ENCODE measurements around the gene BSND.
A peak's percentile ranks its signal among the peaks of the same experiment; 100 is the strongest.

The BSND gene

GRCh38 chr1:54976747-54977146, 22.0 kb upstream of the BSND start:
- no peak for DNase-seq (ENCODE audit: low spot score)

DNA sequence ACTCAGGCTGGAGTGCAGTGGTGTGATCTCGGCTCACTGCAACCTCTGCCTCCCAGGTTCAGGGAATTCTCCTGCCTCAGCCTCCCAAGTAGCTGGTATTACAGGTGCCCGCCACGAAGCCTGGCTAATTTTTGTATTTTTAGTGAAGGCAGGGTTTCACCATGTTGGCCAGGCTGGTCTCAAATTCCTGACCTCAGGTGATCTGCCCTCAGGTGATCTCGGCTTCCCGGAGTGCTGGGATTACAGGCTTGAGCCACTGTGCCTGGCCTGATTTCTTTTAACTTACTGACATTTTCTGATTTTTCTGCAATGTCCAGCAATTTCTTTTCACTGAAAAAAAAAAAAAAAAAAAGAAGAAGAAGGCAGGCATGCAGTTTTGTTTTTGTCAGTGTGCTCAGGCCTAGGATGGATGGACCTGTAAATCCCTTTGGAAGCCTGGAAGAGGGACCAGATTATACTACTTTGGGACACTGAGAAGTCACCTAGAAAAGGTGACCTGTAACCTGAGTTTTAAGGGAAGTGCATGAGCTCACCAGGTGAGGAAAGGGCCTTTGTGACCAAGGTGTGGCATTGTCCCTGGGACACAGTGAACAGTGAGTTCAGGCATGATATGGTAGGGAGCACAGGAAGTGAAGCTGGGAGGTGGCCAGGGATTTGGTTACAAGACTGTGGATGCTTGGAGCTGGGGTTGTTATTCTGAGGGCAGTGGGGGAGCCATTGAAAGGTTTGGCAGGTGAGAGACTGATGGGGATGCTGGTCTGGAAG, 21.0 kb upstream of the BSND start:
- DNase-seq (ENCODE audit: low spot score): no peak

- DNase-seq (ENCODE audit: low spot score): no peak
Observed at GRCh38 chr1:54978528-54979326, 20.0 kb upstream of the BSND start.

DNA sequence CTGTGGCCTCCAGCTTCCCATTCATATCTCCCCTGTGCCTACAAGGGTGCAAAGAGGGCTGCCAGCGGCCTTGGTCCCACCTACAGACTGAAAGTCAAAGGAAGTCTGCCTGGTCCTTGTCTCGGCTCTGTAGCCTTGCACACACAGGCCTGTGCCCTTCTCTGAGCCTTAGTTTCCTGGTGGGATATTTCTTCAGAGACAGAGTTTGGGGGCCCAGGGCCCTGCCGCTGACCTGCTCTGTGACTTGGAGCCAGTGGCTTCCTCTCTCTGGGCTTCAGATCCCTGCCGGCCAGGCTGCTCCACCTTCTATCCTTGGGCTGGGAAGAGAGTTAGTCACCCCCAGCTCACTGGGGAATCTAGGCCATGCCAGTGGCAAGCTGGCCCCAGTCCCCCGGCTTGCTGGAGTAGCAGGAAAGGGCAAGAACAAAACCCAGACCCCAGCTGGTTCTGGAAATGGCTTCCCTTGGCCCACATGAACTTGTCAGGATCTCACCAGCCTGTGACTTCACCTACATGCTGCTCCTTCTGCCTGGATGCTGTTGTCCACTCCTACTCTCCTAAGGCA, 19.3 kb upstream of the BSND start:
- DNase-seq (ENCODE audit: low spot score): no peak

DNA sequence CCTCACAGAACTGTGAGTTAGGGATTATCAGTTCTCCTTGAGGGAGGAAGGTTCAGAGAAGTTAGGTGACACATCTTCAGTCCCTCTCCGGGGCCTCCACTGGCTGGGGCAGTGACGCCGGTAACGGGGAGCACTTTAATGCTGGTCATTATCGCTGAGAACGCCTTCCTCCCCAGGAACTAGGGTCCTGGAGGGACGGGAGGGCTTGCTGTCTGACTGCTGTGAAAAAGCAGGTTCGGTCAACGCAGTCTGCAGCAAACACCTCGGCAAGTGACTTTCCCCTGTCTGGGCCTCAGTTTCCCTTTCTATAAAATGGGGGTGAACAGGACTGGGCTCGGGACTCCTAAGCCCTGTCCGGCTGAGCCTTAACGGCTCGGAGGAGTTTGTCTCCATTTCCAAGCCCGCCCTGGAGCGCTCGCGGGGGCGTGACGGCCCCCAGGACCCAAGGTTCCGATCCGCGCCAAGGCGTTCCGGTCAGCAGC, 18.6 kb upstream of the BSND start:
- DNase-seq (ENCODE audit: low spot score): no peak

- no peak for DNase-seq (ENCODE audit: low spot score)
Observed at GRCh38 chr1:54980528-54981241, 18.0 kb upstream of the BSND start, which contains the start of gene TMEM61. Gene TMEM61, plus strand, starts transcription at chr1:54980628. Its CDS starts 438 bp downstream, at chr1:54981066.

GRCh38 chr1:54981466-54981865, 17.3 kb upstream of the BSND start:
- no peak for DNase-seq (ENCODE audit: low spot score)

- no peak for DNase-seq (ENCODE audit: low spot score)
Observed at GRCh38 chr1:54982739-54983138, 16.0 kb upstream of the BSND start.

- no peak for DNase-seq (ENCODE audit: low spot score)
Observed at GRCh38 chr1:54984131-54984842, 14.4 kb upstream of the BSND start.

DNA sequence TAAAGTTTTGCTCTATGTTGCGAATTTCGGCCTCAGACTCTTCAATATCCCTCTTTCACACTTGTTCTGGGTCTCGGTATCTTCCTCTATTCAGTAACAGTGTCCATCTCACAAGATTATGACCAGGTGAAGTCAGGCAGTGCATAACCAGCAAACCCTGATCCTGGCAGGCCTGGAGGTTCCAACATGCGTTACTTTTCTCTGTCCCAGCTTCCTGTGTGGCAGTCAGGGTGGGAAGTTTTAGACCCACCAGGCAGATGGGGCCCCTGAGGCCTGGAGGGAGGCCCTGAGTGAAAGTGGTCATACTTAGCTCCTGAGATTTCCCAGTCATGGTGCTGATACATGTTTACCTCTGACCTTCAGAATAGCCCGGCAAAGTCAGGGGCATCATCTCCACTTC, 13.2 kb upstream of the BSND start:
- DNase-seq (ENCODE audit: low spot score): no peak

DNA sequence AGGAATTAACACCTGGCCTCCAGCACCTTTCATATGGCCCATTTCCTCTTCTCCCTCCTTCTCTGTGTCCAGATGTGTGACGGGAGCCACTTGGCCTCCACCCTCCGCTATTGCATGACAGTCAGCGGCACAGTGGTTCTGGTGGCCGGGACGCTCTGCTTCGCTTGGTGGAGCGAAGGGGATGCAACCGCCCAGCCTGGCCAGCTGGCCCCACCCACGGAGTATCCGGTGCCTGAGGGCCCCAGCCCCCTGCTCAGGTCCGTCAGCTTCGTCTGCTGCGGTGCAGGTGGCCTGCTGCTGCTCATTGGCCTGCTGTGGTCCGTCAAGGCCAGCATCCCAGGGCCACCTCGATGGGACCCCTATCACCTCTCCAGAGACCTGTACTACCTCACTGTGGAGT, 12.7 kb upstream of the BSND start:
- DNase-seq (ENCODE audit: low spot score): no peak

DNA sequence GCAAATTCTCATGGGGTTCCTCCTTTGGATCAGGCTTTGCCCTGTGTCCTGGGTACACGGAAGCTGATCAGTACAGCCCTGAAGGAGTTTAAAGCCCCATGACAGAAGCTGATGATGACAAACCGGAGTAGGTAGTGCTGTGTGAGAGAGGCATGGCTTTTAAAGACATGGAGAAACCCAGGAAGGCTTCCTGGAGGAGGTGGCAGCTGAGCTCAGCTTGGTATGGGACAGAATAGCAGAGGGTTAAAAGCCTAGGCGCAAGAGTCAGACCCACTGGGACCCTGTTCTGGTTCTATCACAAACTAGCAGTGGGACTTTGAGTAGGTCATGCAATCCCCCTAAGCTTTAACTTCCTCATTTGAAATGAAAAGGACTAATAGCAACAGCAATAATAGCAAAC, 12.2 kb upstream of the BSND start:
- DNase-seq (ENCODE audit: low spot score): no peak

- DNase-seq (ENCODE audit: low spot score): no peak
Observed at GRCh38 chr1:54987427-54987826, 11.3 kb upstream of the BSND start.

- no peak for DNase-seq (ENCODE audit: low spot score)
Observed at GRCh38 chr1:54987919-54988705, 10.6 kb upstream of the BSND start.

GRCh38 chr1:54988975-54989374, 9.8 kb upstream of the BSND start:
- DNase-seq (ENCODE audit: low spot score): no peak

GRCh38 chr1:54989473-54989872, 9.3 kb upstream of the BSND start:
- DNase-seq (ENCODE audit: low spot score): no peak

- DNase-seq (ENCODE audit: low spot score): peak; percentile 41
Observed at GRCh38 chr1:54989968-54990810, 8.5 kb upstream of the BSND start.

DNA sequence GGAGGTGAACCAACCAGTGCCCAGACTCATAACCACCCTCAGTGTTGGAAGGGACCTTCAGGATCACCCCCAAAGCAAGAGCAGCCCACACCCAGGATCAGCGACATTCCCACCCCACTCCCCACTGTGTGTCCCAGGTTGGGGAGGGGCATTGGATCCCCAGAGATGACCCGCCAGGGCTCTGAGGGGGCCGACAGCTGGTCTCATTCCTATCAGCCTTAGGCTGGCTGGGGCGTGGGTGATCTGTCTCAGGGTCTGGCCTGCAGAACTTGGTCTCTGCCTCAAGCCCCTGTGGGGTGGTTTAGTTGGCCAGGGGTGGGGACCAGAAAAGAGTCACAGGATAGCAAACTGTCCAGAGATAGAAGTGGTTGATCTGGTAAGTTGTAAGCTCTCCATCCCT, 7.8 kb upstream of the BSND start:
- DNase-seq (ENCODE audit: low spot score): no peak

DNA sequence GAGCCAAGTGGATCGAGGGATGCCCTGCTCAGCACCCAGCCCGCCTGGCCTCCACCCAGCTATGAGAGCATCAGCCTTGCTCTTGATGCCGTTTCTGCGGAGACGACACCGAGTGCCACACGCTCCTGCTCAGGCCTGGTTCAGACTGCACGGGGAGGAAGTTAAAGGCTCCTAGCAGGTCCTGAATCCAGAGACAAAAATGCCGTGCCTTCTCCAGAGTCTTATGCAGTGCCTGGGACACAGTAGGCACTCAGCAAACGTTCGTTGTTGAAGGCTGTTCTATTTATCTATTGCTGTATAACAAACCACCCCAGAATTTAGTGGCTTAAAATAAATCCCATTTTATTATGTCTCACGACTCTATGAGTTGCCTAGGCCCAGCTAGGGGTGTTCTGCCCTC, 6.8 kb upstream of the BSND start:
- DNase-seq (ENCODE audit: low spot score): no peak

- no peak for DNase-seq (ENCODE audit: low spot score)
Observed at GRCh38 chr1:54993140-54993539, 5.6 kb upstream of the BSND start.

Measured in cerebellar cortex (tissue), 1 donor.